Stimulated activated CD4-positive, alpha-beta T cell treated with anti-CD3 and anti-CD28 coated beads, Interleukin-4, amount 100 ng/mL, for 4 hours (primary cell): ENCODE results near the gene IFITM2.
"Not testable (repeated sequence)": the region's sequence is repeated elsewhere in the genome, so short reads cannot be mapped to it uniquely, and the experiment has no call there.

Source experiments
- DNase-seq, 2 experiments: peaks; one replicate each; pipeline ENCODE4 v3.0.0-alpha.2; 2020

Gene IFITM2

DNA sequence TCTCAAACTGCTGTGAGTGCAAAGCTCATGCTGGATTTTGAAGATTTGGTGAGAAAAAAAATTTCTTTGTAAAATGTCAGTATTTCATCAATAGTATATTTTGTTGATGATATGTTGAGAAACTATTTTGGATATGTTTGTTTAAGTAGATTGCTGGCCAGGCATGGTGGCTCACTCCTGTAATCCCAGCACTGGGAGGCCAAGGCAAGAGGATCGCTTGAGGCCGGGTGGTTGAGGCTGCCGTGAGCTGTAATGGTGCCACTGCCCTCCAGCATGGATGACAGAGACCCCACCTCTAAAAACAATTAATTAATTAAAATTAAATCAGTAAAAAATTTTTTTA, 19.9 kb downstream of the IFITM2 start:
- no peak for DNase-seq

DNA sequence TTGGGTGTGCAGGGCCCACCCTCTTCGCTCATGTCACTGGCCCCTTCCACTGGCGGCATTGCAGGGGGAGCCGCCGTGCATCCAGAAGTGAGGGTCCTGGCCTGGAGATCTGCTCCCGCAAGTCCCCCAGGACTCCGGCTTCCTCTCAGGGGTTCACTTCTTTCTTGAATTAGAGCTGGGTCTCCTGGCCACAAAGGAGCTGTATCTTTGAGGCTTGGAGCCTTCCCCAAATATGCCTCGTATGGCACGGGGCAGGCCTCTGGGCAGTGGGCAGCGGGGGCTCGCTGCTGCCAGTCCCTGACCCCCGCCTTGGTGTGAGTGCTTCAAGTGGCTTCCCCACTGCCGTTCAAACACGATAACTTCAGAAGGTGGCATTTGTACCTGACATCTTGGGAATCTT, 20.4 kb downstream of the IFITM2 start:
- no peak for DNase-seq

DNA sequence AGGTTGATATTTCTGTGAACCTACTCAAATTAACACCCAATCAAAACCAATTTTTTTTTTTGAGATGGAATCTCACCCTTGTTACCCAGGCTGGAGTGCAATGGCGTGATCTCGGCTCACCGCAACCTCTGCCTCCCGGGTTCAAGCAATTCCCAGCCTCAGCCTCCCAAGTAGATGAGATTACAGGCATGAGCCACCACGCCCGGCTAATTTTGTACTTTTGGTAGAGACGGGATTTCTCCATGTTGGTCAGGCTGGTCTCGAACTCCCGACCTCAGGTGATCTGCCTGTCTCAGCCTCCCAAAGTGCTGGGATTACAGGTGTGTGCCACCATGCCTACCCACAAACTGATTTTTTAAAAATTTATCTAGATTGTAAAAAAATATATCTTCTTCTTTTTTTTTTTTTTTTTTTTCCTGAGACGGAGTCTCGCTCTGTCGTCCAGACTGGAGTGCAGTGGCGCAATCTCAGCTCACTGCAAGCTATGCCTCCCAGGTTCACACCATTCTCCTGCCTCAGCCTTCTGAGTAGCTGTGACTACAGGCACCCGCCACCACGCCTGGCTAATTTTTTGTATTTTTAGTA, 21.0 kb downstream of the IFITM2 start:
- DNase-seq = not testable (repeated sequence)

DNA sequence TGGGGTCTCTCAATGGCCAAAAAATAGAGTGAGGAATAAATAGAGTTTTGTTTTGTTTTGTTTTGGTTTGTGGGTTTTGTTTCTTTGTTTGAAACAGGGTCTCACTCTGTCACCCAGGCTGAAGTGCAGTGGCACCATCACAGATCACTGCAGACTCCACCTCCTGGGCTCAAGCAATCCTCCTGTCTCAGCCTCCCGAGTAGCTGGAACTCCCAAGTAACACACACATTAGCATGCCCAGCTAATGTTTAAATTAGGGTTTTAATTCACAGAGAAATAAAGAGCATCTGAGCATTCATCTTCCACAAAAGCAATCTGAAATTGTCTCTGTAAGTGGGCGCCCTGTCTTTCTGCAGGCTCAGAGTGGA, 22.3 kb downstream of the IFITM2 start:
- DNase-seq = no peak

DNA sequence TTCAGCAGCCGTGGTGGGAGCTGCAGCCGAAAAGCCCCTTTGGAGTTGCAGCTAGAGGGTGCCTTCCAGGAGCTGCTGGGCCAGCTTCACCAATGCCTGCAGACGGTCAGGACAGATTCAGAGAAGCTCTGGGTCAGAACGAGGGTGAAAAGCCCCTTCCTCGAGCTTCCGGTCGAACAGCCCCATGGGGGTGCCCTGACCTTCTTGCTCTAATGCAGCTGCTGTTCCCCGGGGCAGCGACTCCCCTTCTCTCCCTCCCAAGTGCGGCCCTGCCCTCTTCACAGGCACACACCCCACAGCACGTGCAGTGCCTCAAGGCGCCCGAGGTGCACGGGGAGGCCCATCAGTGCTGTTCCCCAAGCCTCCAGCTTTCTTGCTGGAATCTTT, 22.7 kb downstream of the IFITM2 start:
- no peak for DNase-seq

DNA sequence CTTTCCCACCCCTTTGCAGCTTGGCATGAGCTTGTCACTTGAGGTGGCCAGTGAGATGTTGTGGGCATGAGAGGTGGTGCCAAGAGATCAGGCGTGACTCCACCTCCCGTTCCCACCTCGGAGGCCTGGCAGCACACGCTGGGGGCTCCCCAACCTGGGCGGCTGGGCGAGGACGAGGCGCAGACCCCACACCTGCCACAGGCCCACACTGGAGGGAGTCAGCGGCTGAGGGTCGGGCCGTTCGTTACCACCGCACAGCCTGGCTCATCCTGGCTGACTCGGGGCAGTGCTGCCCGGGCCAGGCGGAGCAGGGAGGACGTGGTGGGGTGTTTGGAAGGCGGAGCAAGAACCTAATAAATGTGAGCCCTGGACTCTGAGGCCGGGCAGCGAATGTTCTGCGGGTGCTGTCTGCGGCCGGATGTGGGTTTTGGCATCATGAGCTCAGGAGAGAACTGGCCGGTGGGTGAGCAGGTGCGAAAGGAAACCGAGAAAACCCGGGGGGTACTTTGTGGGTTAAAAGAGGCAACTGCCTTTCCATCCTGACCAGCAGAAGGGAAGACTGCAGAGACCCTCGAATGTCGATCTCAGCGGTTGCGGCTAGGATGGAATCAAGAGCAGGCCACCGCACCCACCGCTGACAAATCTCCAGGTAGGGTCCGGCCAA, 23.2 kb downstream of the IFITM2 start:
- no peak for DNase-seq

DNA sequence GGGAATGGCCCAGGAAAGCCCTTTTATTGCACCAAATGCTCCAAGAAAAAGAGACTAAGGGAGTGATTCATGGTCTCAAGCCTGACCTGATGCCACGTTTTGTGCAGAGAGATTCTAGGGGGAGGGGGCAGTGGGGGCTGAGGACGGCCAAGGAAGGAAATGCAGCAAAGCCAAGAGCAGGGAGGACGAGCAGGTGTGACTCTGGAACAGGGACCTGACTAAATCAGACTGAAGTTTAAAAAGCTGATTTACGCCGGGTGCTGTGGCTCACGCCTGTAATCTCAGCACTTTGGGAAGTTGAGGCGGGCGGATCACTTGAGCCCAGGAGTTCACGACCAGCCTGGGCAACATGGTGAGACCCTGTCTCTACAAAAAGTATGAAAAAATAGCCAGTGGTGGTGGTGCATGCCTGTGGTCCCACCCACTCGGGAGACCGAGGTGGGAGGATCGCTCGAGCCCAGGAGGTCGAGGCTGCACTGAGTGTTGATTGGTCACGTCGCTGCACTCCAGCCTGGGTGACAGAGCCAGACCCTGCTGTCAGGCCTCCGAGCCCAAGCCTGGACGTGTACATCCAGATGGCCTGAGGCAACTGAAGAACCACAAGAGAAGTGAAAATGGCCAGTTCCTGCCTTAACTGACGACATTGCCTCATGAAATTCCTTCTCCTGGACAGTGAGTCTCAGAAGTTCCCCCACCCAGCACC, 23.9 kb downstream of the IFITM2 start:
- DNase-seq = no peak

DNA sequence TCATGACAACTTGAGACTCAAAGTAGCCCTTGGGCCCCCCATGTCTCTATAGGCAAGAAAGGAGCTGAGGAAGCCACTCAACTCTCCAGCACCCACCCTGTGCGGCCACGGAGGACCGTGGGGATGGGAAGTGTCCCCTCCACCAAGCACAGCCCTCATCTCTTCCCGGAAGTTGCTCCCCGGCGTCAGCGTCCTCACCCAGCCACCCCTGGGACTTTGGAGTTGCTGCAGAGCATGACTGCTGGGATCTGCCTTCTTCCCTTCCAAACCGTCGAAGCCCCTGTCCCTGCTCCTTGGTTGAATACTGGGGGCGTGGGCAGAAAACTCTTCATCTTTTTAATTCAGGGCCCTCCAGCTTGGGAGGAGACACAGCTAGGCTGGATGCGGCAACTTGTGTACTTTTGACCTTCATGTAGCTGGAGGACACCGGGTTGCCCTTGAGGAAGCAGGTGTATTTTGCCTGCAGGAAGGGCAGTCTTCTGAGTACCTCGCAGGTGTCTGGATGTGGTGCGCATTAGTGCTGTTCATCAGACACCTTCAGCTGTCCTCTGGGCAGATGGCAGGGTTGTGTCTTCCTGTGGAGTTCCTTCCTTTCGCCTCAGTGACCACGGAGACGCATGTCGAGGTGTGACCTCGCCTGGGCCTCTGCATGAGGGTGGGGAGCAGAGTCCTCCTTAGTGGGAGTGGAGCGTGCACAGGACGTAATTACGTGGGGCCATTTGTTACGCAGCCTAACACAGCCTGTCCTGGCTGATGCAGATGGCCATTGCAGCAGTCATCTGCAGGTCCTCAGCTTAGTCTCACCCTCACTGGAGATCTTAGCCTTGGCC, 25.2 kb downstream of the IFITM2 start:
- no peak for DNase-seq

DNA sequence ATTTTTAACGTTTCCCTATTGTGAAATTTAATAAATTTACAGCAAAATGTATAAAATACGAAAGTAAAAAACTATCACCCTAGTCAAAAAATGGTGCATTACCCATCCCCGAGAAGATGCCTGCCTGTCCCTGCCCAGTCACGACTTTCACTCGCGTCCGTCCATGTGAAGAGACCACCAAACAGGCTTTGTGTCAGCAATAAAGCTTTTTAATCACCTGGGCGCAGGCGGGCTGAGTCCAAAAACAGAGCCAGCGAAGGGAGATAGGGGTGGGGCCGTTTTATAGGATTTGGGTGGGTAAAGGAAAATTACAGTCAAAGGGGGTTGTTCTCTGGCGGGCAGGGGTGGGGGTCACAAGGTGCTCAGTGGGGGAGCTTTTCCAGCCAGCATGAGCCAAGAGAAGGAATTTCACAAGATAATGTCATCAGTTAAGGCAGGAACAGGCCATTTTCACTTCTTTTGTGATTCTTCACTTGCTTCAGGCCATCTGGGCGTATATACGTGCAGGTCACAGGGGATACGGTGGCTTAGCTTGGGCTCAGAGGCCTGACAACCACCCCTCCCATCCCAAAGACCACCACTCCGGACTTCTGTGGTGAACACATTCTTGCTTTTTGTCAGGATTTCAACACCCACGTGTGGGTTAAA, 26.1 kb downstream of the IFITM2 start:
- not testable (repeated sequence) for DNase-seq

DNA sequence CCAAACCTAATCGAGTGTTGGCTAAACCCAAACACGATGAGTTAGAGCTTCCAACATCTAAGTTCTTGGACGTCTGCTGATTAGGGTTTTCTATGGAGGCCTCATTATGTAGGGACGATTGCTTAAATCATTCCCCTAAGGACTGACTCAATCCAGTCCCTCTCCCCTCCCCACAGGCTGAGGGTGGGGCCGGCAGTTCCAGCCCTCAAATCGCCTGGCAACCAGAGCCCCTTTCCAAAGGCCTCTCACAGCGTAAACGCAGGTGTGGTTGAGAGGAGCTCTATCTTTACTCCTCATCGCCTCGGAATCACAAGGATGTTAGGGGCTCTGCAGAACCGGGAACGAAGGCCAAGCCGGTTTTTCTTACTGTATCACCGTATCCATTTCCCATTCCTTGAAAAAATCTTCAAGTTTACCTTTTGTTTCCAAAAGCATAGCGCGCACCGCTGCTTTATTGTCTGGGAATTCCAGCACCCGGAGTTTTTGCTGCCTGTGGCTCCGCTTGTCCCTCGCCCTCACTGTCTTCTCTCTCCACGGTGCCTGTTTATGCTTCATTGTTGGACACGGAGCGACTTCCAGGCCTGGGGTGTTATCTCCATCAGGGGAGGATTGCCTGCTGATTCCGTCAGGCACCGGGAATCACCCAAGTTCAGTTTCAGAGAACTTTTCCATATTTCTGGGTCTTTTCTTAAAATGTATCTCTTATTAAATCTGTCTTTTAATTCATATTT, 26.8 kb downstream of the IFITM2 start:
- DNase-seq = no peak

DNA sequence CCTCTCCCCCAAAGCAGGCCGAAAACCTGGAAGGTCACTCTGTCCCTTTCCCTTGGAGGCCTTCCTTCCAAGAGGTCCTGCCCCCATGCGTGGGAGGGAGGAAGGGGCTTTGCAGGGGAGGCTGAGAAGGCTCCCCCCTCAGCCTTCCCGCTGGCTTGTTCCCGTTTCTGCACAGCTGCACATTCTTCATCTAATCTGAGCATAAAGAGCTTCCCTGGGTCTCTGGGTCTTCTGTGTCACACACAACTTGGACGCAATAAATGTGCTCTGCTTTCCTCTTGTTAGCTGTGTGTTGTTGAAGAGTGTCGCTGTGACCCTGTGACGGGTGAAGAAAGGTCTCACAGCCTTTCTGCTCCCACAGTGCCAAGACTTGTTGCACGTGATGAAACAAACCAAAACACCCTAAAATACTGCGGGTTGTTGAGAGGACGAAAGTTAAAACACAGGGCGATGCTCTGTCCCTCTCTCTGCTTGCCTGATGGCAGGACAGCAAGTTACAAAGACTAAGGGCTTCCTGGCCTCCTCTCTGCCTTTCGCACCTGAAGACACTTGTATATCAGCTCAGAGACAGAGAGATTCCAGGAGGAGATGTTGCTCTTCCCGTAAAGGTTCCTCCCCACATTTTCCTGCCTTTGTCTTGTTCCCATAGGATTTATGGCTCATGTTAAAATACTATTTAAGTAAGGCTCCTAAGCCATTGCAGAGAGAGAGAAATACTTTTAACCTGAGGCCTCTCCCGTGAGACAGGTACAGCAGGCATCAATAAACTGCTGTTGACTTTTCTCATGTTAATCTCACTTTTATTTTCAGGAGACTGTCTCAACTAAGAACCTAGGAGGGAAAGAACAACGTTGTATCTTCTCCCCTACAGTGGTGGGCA, 28.4 kb downstream of the IFITM2 start:
- no peak for DNase-seq

DNA sequence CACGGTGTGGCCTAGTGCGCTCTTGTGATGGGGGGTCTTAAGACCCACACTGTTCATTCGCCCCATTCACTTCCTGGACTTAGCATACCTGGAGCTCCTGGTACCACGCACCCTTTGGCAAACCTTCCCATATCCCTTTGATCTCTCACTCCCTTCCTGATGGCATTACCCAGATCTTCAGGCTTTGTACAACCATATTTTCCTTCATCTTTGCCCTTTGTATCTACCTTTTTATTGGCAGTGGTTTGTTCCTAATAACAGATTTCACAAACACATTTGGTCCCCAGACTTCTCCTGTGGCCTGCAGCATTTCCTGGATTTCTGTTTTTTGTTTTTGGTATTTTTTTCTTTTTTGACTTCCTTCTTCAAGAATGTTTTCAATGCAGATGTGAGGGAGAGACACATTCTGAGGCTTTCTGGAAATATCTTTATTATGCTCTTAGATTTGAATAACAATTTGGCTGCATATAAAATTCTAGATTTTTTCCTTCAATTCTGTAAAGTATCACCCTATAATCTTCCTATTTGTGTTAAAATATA, 29.1 kb downstream of the IFITM2 start:
- DNase-seq = no peak

DNA sequence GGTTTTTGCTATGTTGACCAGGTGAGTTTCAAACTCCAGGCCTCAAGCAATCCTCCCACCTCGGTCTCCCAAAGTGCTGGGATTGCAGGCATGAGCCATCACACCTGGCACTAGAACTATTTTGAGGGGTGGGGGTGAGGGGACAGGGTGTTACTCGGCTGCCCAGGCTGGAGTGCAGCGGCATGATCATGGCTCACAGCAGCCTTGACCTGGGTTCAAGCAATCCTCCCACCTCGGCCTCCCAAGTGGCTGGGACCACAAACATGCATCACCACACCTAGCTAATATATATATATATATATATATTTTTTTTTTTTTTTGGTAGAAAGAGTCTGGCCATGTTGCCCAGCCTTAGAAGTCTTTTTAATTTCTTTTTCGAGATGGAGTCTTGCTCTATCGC, 30.1 kb downstream of the IFITM2 start:
- DNase-seq = no peak

DNA sequence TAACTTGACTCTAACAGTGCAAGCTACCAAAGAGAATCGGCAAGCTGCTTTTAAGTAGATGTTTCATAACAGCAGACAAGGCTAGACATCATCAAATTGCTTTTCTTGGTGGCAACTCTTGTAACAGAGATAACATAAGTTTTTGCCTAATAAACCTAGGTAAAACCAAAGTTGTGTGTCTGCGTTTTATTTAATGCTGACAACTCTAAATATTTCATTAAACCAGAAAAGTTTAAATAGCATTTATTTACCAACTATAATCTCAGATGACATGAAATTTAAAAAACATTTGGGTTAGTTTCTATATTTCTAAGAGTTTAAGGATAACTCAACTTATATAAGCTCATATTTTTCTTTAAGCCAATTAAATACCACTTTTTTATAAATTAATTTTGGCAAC, 32.3 kb downstream of the IFITM2 start:
- no peak for DNase-seq

DNA sequence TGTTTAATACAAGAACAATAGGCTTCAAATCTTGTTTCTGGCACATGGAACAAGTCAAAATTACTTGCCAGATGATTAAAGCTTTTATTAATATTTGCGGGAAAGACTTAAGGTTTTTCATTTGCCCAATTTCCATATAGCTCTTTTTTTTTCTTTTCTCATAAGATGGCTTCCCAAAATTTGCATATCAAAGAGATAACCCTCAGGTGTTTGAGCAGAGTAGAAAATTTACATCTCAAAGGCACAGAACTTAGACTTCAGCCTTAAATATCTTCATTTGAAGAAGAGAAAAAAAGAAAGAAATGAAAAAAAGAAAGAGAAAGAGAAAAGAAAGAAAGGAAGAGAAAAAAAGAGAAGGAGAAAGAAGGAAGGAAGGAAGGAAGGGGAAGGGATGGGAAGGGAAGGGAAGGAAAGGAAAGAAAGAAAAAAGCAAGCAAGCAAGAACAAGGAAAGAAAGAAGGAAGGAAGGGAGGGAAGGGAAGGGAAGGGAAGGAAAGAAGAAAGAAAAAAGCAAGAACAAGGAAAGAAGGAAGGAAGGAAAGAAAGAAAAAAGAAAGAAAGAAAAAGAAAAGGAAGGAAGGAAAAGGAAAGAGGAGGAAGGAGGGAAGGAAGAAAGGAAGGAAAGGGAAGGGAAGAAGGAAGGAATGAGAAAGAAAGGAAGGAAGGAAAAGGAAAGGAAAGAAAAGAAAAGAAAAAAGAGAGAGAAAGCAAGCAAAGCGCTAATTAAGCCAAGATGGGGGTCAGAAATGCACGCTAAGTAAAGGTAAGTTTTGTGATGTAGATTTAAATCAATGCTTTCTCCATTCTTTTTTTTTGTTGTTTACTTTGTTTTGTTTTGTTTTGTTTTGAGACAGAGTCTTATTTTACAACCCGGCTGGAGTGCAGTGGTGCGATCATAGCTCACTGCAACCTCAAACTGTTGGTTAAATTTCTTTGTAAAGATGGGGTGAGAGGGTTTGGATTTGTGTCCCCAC, 33.2 kb downstream of the IFITM2 start:
- DNase-seq = no peak

DNA sequence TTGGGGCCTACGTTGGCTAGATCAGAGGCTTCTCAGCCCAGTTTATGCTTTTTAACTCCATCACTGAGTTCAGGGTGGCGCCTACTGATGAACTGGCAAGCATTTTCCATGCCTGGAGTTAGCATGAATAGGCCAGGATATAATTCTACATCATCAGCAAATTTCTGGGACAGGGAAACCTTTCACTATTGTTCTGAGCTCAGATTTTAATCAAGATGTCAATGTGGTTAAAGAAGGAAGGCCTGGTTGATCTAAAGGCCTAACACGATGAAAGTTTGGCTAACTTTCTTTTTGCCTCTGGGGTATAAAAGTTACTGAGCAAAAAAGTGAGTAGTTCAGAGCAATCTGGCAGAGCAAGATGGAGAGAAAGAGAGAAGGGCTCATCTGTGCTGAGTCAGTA, 34.7 kb downstream of the IFITM2 start:
- no peak for DNase-seq

DNA sequence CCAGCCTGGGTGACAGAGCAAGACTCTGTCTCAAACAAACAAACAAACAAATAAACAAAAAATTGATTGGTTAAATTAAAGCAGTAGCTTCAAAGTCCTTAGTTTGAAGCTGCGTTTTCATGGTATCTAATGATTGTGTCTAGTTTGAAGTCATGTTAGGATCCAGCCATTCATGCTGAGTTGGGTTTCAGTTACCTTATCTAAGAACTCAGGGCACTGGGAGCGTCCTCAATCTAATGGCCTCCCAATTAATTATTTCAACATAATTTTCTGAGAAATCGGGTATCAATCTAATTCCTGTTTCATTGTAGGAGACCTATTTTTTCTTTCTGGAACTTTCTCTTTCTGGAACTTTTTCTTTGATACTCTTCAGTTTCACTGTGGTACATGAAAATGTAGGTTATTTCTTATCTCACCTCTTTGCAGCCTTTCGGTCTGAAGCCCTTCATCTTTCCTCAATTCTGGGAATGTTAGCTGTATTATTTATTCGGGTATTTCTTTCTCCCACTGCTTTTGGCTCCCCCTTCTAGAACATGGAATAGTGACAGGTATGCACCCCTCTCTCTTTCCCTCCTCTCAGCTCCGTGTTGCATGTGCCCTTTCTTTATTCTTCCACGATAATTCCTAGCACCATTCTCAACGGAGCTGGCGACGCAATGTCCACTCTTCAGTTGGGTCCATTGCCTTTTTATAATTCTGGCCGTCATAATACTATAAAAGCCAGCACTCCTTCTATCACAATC, 37.4 kb downstream of the IFITM2 start:
- no peak for DNase-seq

DNA sequence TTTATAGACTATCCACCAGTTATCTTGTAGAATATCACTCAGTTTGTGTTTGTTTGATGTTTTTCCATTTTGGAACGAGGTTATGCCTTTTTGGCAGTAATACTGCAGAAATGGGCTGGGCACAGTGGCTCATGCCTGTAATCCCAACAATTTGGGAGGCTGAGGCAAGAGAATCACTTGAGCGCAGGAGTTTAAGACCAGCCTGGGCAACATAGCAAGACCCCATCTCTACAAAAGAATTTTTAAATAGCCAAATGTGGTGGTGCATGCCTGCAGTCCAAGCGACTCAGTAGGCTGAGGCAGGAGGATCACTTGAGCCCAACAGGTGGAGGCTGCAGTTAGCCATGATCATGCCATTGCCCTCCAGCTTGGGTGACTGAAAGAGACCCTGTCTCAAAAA, 38.9 kb downstream of the IFITM2 start:
- DNase-seq = no peak

DNA sequence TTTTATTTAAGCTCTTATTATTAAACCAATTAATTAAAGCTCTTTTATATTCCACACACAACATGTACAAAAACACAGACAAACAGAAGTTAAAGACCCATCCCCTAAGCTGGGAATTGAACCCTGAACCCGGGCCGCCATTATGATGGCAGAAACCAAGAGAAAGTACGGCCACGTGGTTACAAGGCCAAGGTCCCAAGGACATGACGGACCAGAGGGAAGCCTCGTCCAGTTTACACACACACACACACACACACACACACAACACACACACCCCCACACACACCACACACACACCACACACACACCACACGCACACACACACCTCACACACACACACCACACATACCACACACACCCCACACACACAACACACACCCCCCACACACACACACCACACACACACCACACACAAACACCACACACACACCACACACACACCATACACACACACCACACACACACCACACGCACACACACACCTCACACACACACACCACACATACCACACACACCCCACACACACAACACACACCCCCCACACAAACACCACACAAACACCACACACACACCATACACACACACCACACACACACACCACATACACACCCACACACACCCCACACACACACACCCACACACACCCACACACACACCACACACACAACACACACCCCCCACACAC, 41.8 kb downstream of the IFITM2 start:
- not testable (repeated sequence) for DNase-seq
